H1 (cell line): ENCODE data around the gene RGS11. TPM values are rescaled to one million over a fixed set of nuclear protein-coding genes. Genes with fewer than 3 reads are reported as not detected.

Experiments
- CTCF ChIA-PET: fragments of 300-600 bp; sonication (Branson Sonifier 250); formaldehyde crosslinking; loops from one replicate; lab custom pipeline; 2021; ENCODE audit not compliant: partially characterized antibody; lab: Charles Lee
- POLR2A ChIA-PET: fragments of 300-600 bp; sonication (Branson Sonifier 250); formaldehyde crosslinking; loops from one replicate; lab custom pipeline; 2021; ENCODE audit warnings: inconsistent platforms; ENCODE audit not compliant: partially characterized antibody; lab: Charles Lee
- DNase-seq, 2 experiments: peaks; one replicate each; pipeline versions ENCODE4 v3.0.0 to v3.0.0-alpha.2; 2010 to 2022; ENCODE audit warnings: low spot score in 2 of 2, low read depth in 1 of 2, mixed read lengths in 1 of 2
- FAIRE-seq: peaks from 2 replicates; lab custom pipeline; 2011; peaks lifted over from hg19 to GRCh38; lab: Jason Lieb, UNC
- H2AFZ ChIP-seq: 2 replicates; pipeline ENCODE4 v1.8.1; 2012; ENCODE audit warnings: low read length, inconsistent platforms
- H2AK5ac ChIP-seq: 2 replicates; pipeline ENCODE4 v1.6.1; 2013; ENCODE audit warnings: low read depth, low read length
- H2BK120ac ChIP-seq: replicated peaks from 2 replicates; pipeline ENCODE3; 2013; ENCODE audit warnings: low read depth, low read length, inconsistent platforms
- H2BK12ac ChIP-seq: 2 replicates; pipeline ENCODE4 v1.6.1; 2013; ENCODE audit warnings: low read depth, low read length
- H2BK15ac ChIP-seq: 2 replicates; pipeline ENCODE4 v1.6.1; 2013; ENCODE audit warnings: low read length
- H2BK20ac ChIP-seq: 2 replicates; pipeline ENCODE4 v1.6.1; 2013; ENCODE audit warnings: low read length
- H2BK5ac ChIP-seq: 2 replicates; pipeline ENCODE4 v1.6.1; 2013; ENCODE audit warnings: low read depth, low read length
- H3K14ac ChIP-seq: 2 replicates; pipeline ENCODE4 v1.6.1; 2013; ENCODE audit warnings: inconsistent platforms; ENCODE audit not compliant: insufficient read length
- H3K18ac ChIP-seq: 2 replicates; pipeline ENCODE4 v1.6.1; 2013; ENCODE audit warnings: low read length; ENCODE audit errors: extremely low read depth
- H3K23ac ChIP-seq: 2 replicates; pipeline ENCODE4 v1.6.1; 2013; ENCODE audit warnings: inconsistent platforms; ENCODE audit not compliant: insufficient read length
- H3K23me2 ChIP-seq: 2 replicates; pipeline ENCODE4 v1.6.1; 2013; ENCODE audit warnings: low read depth, low read length
- H3K27ac ChIP-seq: 2 replicates; pipeline ENCODE4 v1.6.1; 2011; ENCODE audit warnings: low read depth, low read length, inconsistent platforms
- H3K27me3 ChIP-seq, 4 experiments: replicated peaks in 1 of 4; 1 replicate in 1 of 4; 2 replicates in 3 of 4; pipeline versions ENCODE4 v1.6.1 to v1.8.1; 2011 to 2013; ENCODE audit warnings: low read length in 3 of 4, mild to moderate bottlenecking in 3 of 4, inconsistent platforms in 2 of 4, mixed read lengths in 2 of 4, moderate library complexity in 1 of 4; ENCODE audit not compliant: control insufficient read depth in 3 of 4, insufficient read depth in 3 of 4; ENCODE audit errors: extremely low read depth in 1 of 4
- H3K36me3 ChIP-seq, 4 experiments: 2 replicates each; pipeline versions ENCODE4 v1.6.1 to v1.8.1; 2011 to 2013; ENCODE audit warnings: mild to moderate bottlenecking in 4 of 4, low read length in 3 of 4, moderate library complexity in 2 of 4, control low read depth in 1 of 4, inconsistent platforms in 1 of 4; ENCODE audit not compliant: insufficient read depth in 4 of 4, control insufficient read depth in 2 of 4
- H3K4ac ChIP-seq: replicated peaks from 2 replicates; pipeline ENCODE3; 2013; ENCODE audit warnings: low read length, low read depth, mixed read lengths, inconsistent platforms; ENCODE audit not compliant: insufficient read length
- H3K4me1 ChIP-seq, 4 experiments: replicated peaks in 1 of 4; 1 replicate in 1 of 4; 2 replicates in 3 of 4; pipeline versions ENCODE4 v1.6.1 to v1.8.1; 2011 to 2013; ENCODE audit warnings: low read length in 3 of 4, inconsistent platforms in 2 of 4, mixed read lengths in 1 of 4; ENCODE audit not compliant: insufficient read depth in 4 of 4, control insufficient read depth in 3 of 4
- H3K4me2 ChIP-seq, 2 experiments: 2 replicates each; pipeline versions ENCODE4 v1.6.1 to v1.8.1; 2011 to 2013; ENCODE audit warnings: low read depth in 2 of 2, low read length in 2 of 2, control low read depth in 1 of 2, inconsistent platforms in 1 of 2, mild to moderate bottlenecking in 1 of 2; ENCODE audit not compliant: insufficient read depth in 1 of 2
- H3K4me3 ChIP-seq, 4 experiments: fragments of 200-600, 300-600 bp in 1 of 4; sonication (generic), shearing (Covaris generic), sonication (Bioruptor Twin) in 1 of 4; 2 replicates each; pipeline versions ENCODE4 v1.5.1 to v1.8.1; 2011 to 2016; ENCODE audit warnings: low read length in 4 of 4, low read depth in 3 of 4, control low read depth in 2 of 4, inconsistent platforms in 2 of 4, mild to moderate bottlenecking in 2 of 4, mixed read lengths in 1 of 4, moderate library complexity in 1 of 4; ENCODE audit not compliant: insufficient read depth in 2 of 4; ENCODE audit errors: extremely low read depth in 1 of 4
- H3K56ac ChIP-seq: replicated peaks from 2 replicates; pipeline ENCODE3; 2013; ENCODE audit warnings: low read depth, mild to moderate bottlenecking, mixed read lengths, low read length, inconsistent platforms; ENCODE audit not compliant: insufficient read length
- H3K79me1 ChIP-seq: 2 replicates; pipeline ENCODE4 v1.6.1; 2013; ENCODE audit warnings: low read depth, low read length, control low read depth
- H3K79me2 ChIP-seq, 2 experiments: 2 replicates each; pipeline versions ENCODE4 v1.6.1 to v1.8.1; 2012 to 2013; ENCODE audit warnings: low read length in 2 of 2, mild to moderate bottlenecking in 2 of 2, inconsistent platforms in 1 of 2; ENCODE audit not compliant: insufficient read depth in 2 of 2, control insufficient read depth in 1 of 2
- H3K9ac ChIP-seq, 4 experiments: replicated peaks in 1 of 4; 1 replicate in 1 of 4; 2 replicates in 3 of 4; pipeline versions ENCODE4 v1.6.1 to v1.8.1; 2011 to 2013; ENCODE audit warnings: low read depth in 3 of 4, low read length in 3 of 4, control low read depth in 2 of 4, mild to moderate bottlenecking in 2 of 4, moderate library complexity in 2 of 4, inconsistent platforms in 1 of 4; ENCODE audit errors: extremely low read depth in 1 of 4
- H3K9me3 ChIP-seq, 2 experiments: 2 replicates each; pipeline versions ENCODE4 v1.6.1 to v1.8.1; 2012 to 2013; ENCODE audit warnings: mild to moderate bottlenecking in 2 of 2, moderate library complexity in 2 of 2, control low read depth in 1 of 2, inconsistent platforms in 1 of 2, low read depth in 1 of 2, low read length in 1 of 2, mixed read lengths in 1 of 2; ENCODE audit not compliant: insufficient read depth in 2 of 2
- H4K20me1 ChIP-seq, 2 experiments: replicated peaks in 1 of 2; 2 replicates each; pipeline versions ENCODE3 to v1.8.1; 2011 to 2013; ENCODE audit warnings: inconsistent platforms in 2 of 2, low read length in 2 of 2, mild to moderate bottlenecking in 1 of 2; ENCODE audit not compliant: insufficient read depth in 2 of 2, control insufficient read depth in 1 of 2
- H4K5ac ChIP-seq: 2 replicates; pipeline ENCODE4 v1.6.1; 2013; ENCODE audit warnings: low read length, low read depth, mixed read lengths, inconsistent platforms; ENCODE audit not compliant: insufficient read length
- H4K8ac ChIP-seq: 2 replicates; pipeline ENCODE4 v1.8.0; 2013; ENCODE audit warnings: mild to moderate bottlenecking, moderate library complexity, low read length, inconsistent platforms; ENCODE audit not compliant: insufficient read depth; ENCODE audit errors: extremely low read depth
- H4K91ac ChIP-seq: replicated peaks from 2 replicates; pipeline ENCODE3; 2013; ENCODE audit warnings: low read length, mixed read lengths, inconsistent platforms; ENCODE audit not compliant: insufficient read length
- BCL11A ChIP-seq, 2 experiments: IDR thresholded peaks; one replicate each; pipeline ENCODE4 v1.6.1; 2011; ENCODE audit warnings: low read depth in 2 of 2, low read length in 2 of 2, mild to moderate bottlenecking in 2 of 2
- CHD2 ChIP-seq: IDR thresholded peaks from 2 replicates; pipeline ENCODE4 v1.6.1; 2012; ENCODE audit warnings: low read length, improper control_type of control experiment
- GTF2F1 ChIP-seq: IDR thresholded peaks from 2 replicates; pipeline ENCODE4 v1.6.1; 2012; ENCODE audit warnings: low read depth, low read length, improper control_type of control experiment, borderline replicate concordance
- JUN ChIP-seq: IDR thresholded peaks from 2 replicates; pipeline ENCODE4 v1.6.1; 2011; ENCODE audit warnings: low read depth, mild to moderate bottlenecking, improper control_type of control experiment, low read length
- SIN3A ChIP-seq, 2 experiments: IDR thresholded peaks in 1 of 2; conservative IDR thresholded peaks in 1 of 2; 2 replicates each; pipeline ENCODE4 v1.6.1; 2011 to 2012; ENCODE audit warnings: low read length in 2 of 2, improper control_type of control experiment in 1 of 2, low read depth in 1 of 2, mild to moderate bottlenecking in 1 of 2
- SP1 ChIP-seq: IDR thresholded peaks from 2 replicates; pipeline ENCODE4 v1.6.1; 2011; ENCODE audit warnings: low read depth, low read length
- SP2 ChIP-seq: IDR thresholded peaks from 2 replicates; pipeline ENCODE4 v1.6.1; 2012; ENCODE audit warnings: mild to moderate bottlenecking, low read length, inconsistent platforms
- WGBS, 2 experiments: shearing (Covaris generic) in 1 of 2; methylation state at CpG; one replicate each; pipeline versions ENCODE4 v1.1.6 to v1.1.7; 2013 to 2015; ENCODE audit warnings: low lambda C conversion rate in 2 of 2, mixed read lengths in 2 of 2, inconsistent platforms in 1 of 2, low coverage in 1 of 2, missing lambda C conversion rate in 1 of 2; ENCODE audit not compliant: insufficient replicate concordance in 2 of 2, insufficient coverage in 1 of 2, insufficient read length in 1 of 2; ENCODE audit errors: extremely low coverage in 1 of 2, missing lambda C conversion rate in 1 of 2; 5-methylcytosine and 5-hydroxymethylcytosine counted together
- polyA plus RNA-seq, 7 experiments: library from polyadenylated mRNA; depleted of rRNA in 3 of 7; stranded (reverse) in 5 of 7; unstranded in 2 of 7; fragments of >200 nt in 5 of 7; fragments of 200-250 nt in 2 of 7; gene quantifications; 1 replicate in 5 of 7; 2 replicates in 1 of 7; 4 replicates in 1 of 7; pipeline versions ENCODE4 v1.2.1 to v1.2.3, GENCODE V29; 2011 to 2013; ENCODE audit warnings: missing spikeins in 2 of 7, mixed read lengths in 2 of 7
- total RNA-seq: library from RNA; stranded (reverse); fragmentation: NEBNext Ultra II Directional; extraction: Animal tissue kit (Norgen Biotek cat#: 25700); gene quantifications from 2 replicates; pipeline ENCODE4 v1.2.1, GENCODE V29; 2021

The RGS11 gene
- total and polyA plus RNA-seq, 2 of the 8 experiments (the other 6 are each of a cell fraction or from before 2014, with no cell fraction given), result 0.84 to 1.2 TPM

DNA sequence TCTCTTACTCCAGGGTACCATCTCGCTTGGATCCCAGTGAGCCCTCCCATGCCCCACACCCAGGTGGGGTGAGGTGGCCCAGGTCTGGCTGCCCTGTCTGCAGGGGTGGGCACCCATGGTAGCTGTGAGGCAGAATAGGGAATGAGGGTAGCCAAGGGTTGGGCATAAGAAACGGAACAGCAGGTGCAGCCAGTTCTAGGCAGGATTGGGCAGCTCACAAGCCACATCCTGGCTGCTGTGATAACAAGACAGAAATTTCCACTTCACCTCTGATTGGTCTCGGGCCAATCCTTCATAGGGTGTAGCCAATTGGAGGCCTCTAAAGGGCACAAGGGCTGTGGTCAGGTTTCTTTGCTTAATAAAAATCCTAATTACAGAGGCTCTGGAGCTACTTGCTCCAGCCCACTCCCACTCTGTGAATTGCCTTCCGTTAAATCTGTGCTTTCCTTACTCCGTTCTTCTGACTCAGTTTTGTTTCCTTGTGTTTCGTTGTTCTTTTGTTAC lies 3.2 kb upstream of the RGS11 start:
- Histone ChIP-seq H3K36me3 (no peaks in the 10 kb centered on the region), H2AK5ac (no peak overlapping the region), H2AFZ (no peak overlapping the region), H3K56ac (no peak overlapping the region), H3K9ac (no peak overlapping the region), H4K20me1 (peaks cover 0 to 3% of the 10 kb centered on the region in 2 experiments), H4K8ac (no peak overlapping the region; the same call in 1 of the 2 replicates), H4K5ac (no peak overlapping the region), H3K79me1 (no peaks in the 10 kb centered on the region), H3K9me3 (no peaks in the 10 kb centered on the region), H2BK5ac (no peak overlapping the region), H2BK12ac (no peak overlapping the region), H2BK20ac (no peak overlapping the region), H3K4me3 (no peak overlapping the region), H3K23ac (no peak overlapping the region), H3K27me3 (peaks cover 18 to 53% (median 43%) of the 10 kb centered on the region in 4 experiments), H3K4me2 (no peak overlapping the region), H2BK120ac (no peak overlapping the region), H2BK15ac (no peak overlapping the region), H3K14ac (no peak overlapping the region), H4K91ac (no peak overlapping the region), H3K18ac (no peak overlapping the region), H3K79me2 (no peaks in the 10 kb centered on the region), H3K4me1 (peaks cover 0 to 7% (median 5%) of the 10 kb centered on the region in 4 experiments; a peak in 5 of 7 replicates), H3K23me2 (peaks cover 11% of the 10 kb centered on the region; the same call in 1 of the 2 replicates), H3K4ac (no peak overlapping the region), H3K27ac (no peak overlapping the region)
- ChIA-PET POLR2A (interaction anchor here (0.7 to 1.6 kb wide), 5 partner anchors 9 to 99 kb away, joined by 3 to 7 read pairs (median 4); partner anchors contain the start of genes HBQ1 and LUC7L), CTCF (interaction anchor here (0.6 to 1.9 kb wide), 8 partner anchors 9 to 172 kb away, joined by 3 to 7 read pairs (median 4); no protein-coding TSS in a partner anchor)
- TF ChIP-seq CHD2 (peak; percentile 65; the same call in 1 of the 2 replicates), JUN (0 out of 2 replicates have a peak, but pooled peaks have one; percentile 3), GTF2F1 (no peak), BCL11A (IDR thresholded peaks at IDR 0.05; ENCODE audit: low read depth in 2 of 2, low read length in 2 of 2) (no peak), SIN3A (conservative IDR thresholded peaks at IDR 0.05 in 1 of 2, IDR thresholded peaks at IDR 0.05 in 1 of 2; ENCODE audit: low read depth in 1 of 2, low read length in 2 of 2) (no peak), SP1 (peak; percentile 92), SP2 (peak; percentile 20; the same call in 1 of the 2 replicates)
- DNase-seq (no peak), FAIRE-seq (peak; percentile 82)
- WGBS, 2 experiments, result 76% methylated on average over 6 of the region's 6 CpGs; no CpG with 5 or more reads in 1 of the 2 experiments
